Measurements from ENCODE around the gene NDE1.
"Not testable (repeated sequence)": the region's sequence is repeated elsewhere in the genome, so short reads cannot be mapped to it uniquely, and the experiment has no call there.

Gene NDE1

DNA sequence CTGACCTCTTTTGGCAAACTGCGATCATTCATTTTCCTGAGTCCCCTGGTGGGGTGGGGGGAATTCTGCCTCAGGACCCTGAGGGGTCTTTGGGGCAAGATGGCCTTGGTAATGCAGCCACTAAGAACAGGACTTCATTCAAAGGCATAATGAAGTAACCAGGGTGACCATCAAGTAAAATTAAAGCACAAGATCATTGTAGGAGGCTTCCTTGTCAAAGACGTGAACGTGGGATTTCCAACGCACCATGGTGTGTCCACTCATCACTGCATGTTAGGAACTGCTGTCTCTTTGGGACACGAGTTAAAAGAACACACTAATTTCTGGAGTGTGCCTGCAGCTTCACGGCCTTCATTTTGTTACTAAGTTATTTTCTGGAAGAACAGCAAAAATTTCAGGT, 51.3 kb downstream of the NDE1 start:
- DNase-seq (ENCODE audit: low spot score): no peak

- no peak for DNase-seq (ENCODE audit: low spot score)
Observed at GRCh38 chr16:15701975-15702970, 52.2 kb downstream of the NDE1 start.

DNA sequence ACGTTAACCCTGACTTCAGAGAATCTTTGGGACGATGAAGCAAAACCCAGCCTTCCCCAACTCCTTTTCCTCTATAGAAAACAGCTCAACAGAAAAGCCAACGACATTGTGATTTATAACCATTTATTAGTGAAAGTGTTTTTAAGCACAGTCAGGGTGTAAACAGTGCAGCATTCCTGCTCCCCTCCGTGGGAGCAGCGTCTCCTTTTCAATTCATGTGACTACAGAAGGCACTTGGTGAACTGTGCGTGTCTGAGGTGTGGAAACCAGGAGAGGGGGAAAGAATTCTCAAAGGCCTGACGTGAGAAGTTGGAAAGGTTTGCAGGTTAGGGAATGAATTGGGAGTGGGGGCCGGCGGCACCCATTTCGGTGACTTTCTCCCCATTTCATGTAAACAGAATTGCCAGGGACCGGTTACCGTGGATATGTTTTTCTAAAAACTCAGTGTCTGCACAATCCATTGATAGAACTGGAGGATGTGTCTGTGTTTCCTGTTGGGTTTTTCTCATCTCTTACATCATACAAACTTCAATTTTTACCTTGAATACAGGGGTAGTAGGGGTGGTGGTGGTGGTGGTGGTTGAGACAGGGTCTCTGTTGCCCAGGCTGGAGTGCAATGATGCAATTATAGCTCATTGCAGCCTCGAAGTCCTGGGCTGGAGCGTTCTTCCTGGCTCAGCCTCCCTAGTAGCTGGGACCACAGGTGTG, 53.1 kb downstream of the NDE1 start:
- DNase-seq (ENCODE audit: low spot score): no peak

GRCh38 chr16:15704545-15704987, 54.5 kb downstream of the NDE1 start:
- DNase-seq (ENCODE audit: low spot score): peak; percentile 89

- no peak for DNase-seq (ENCODE audit: low spot score)
Observed at GRCh38 chr16:15705064-15705565, 55.1 kb downstream of the NDE1 start.

- no peak for DNase-seq (ENCODE audit: low spot score)
Observed at GRCh38 chr16:15707332-15707731, 57.3 kb downstream of the NDE1 start.

GRCh38 chr16:15708096-15708495, 58.1 kb downstream of the NDE1 start:
- DNase-seq (ENCODE audit: low spot score): no peak

GRCh38 chr16:15708997-15709396, 59.0 kb downstream of the NDE1 start:
- DNase-seq (ENCODE audit: low spot score): no peak

DNA sequence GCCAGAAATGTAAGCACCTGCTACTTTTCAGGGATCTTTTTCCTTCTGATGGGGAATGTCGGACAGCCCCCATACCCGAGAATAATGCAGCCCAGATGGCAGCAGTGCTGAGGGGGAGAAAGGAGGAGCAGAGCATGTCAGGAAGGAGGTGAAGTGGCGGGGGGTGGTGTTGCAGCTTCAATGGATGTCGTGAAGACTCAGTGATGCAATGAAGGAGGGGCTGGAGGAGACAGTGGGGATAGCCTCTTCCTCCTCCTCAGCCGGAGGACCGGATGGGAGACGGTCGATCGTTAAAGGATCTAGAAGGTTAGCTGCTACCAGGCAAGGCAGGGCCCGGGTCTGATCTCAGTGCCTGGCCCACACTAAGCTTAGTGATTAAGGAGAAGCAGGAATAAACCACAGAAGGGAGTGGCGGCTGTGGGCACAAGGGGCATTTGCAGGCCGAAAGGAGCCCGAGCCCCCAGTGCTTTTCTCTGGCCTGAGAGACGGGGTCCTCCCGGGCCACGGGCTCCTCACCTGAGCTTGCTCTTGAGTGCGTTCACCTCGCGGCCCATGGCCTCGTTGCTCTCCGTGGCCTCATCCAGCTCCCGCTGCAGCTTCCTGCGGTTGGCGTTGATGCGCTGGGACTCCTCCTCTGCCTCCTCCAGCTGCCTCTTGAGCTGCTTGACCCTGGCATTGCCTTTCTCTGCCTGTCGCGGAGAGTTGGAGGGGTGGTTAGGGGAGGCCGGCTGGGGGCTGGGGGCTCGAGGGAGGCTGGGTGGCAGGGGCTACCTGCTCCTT, 64.5 kb downstream of the NDE1 start:
- no peak for DNase-seq (ENCODE audit: low spot score)

DNA sequence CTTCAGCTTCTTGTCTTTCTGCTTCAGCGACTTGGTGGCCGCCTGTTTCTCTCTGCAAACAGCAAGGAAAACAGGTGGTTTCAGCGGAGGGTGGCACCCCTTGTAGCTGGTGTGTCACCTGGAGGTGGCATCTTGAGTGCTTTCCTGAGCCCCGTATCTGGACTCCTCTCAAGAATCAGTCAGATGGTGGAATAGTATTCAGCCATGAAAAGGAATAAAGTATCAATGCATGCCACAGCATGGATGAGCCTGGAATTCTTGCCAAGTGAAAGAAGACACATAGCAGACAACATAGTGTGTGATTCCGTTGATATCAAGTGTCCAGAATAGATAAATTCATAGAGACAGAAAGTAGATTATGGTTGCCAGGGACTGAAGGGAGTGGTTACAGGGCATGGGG, 65.2 kb downstream of the NDE1 start:
- no peak for DNase-seq (ENCODE audit: low spot score)

DNA sequence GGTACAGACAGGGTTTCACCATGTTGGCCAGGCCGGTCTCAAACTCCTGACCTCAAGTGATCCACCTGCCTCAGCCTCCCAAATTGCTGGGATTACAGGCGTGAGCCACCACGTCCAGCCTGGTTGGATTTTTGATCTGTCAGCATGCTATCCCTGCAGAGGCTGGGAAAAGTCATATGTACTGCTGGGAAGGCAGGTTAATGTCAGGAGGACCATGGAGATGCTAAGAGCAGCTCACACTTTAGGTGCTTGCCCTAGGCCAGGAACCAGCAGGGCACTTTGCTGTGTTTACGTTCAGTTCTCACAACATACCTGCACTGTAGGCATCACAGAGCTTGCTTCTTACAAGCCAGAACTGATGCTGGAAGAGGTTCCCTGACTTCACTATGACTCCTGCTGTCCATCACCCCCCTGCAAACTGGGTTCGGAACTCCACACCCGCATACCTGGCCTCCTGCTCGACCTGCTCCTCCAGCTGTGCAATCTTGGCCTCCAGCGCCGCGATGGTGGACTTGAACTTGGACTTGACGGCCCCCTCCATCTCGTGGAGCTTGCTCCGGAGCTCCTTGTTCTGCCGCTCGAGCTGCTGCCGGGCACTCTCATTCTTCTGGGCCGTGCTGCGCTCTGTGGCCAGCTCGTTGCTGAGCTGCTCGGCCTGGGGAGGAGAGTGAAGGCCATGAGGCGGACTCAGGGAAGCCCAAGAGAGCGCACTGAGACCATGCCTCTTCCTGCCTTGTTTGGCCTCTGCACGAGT, 66.8 kb downstream of the NDE1 start:
- peak; percentile 2 for DNase-seq (ENCODE audit: low spot score)

DNA sequence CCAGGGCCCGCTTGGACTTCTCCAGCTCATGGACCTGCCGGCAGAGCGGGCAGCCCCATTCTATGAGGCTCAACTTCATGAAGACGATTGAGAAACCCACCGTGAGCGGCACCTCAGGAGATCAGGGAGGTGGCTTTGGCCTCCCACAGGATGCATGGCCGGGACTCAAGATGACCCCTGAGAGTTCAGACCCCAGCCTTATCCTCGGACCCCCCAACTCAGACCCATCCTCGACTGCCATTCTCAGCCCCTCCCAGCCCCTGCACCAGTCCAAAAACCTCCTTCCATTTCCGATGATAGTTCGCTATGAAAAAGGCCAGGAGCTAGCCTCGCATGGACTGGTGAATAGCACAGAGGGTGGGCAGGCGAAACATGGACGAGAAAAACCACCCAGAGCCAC, 71.0 kb downstream of the NDE1 start:
- DNase-seq (ENCODE audit: low spot score): no peak

GRCh38 chr16:15723808-15724207, 73.8 kb downstream of the NDE1 start:
- no peak for DNase-seq (ENCODE audit: low spot score)

DNA sequence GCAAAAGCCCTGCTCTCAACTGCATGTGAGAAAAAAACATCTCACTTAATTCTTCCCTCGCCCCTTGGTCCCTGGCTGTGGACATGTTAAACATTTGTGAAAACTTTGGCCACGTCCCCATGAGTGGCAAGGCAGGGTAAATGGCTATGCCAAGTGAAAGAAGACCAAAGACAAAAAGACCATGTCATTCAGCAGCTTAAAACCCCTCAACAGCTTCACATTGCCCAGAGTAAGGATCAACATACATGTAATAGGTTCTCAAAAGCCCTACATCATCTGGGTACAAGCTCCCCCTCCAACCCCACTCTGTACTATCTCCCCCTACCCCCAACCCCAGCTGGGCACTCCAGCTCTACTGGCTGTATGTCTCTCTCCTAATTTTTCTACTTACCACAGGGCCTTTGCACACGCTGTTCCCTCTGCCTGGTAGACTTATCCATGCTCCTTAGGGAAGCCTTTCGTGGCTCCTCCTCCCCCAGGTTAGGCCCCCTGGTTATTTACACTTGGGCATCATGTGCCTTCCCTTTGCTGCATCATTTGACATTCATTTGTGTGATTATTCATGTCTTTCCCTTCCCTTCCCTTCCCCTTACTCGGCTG, 75.7 kb downstream of the NDE1 start:
- no peak for DNase-seq (ENCODE audit: low spot score)

DNA sequence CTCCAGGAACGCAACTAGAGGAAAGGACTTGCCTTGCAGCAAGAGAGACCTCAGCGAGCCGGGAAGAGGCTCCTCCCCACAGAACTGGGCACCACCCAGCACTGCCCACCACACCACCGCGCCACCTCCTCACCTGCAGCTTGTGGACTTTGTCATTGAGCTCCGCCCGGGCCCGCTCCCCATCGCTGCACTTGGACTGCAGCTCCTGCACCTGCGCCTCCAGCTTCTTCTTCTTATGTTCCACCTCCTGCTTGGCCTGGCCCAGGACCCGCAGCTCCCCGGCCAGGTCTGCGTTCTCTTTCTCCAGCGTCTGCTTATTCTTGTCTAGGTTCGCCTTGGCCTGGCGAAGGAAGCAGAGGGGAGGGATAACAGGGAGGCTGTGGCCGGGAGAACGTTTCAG, 76.7 kb downstream of the NDE1 start:
- DNase-seq (ENCODE audit: low spot score): no peak

GRCh38 chr16:15727697-15728096, 77.7 kb downstream of the NDE1 start:
- DNase-seq (ENCODE audit: low spot score): not testable (repeated sequence)

DNA sequence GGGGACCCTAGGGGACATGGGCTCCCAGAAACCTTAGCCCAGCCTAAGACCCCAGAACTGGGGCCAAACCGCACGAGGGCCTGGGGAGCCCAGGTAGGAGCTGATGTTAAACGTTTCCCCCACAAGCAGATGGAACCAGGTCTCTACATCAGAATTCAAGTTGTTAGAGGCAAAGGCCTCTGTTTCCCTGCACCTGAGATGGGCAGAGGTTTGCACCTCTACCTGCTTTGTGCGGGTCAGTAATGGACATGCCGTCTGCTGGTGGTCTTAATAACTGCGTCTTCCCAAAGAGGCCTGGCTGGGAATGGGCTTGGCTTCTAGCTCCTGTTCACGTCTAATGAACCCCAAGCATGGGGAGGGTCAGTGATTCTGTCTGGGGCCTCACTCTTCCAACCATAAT, 79.1 kb downstream of the NDE1 start:
- DNase-seq (ENCODE audit: low spot score): no peak

- DNase-seq (ENCODE audit: low spot score): no peak
Observed at GRCh38 chr16:15732416-15732815, 82.4 kb downstream of the NDE1 start.

DNA sequence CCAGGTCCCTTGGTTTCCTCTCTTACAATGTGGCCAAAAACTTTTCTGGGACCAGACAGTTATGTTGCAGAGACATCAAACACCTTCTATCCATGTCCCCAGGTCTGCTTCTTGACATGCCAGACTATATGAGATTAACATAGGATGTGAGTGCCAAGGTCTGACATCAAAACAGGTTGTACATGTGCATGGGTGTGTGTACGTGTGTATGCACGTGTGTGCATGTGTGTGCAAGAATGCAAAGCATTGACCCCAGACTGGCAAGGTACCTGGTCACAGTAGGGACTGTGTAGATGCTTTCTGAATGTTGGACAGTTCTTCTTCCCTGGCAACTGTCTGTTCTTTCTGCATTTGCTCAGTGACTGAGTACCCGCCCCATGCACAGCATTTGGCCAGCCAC, 85.6 kb downstream of the NDE1 start:
- DNase-seq (ENCODE audit: low spot score): no peak

DNA sequence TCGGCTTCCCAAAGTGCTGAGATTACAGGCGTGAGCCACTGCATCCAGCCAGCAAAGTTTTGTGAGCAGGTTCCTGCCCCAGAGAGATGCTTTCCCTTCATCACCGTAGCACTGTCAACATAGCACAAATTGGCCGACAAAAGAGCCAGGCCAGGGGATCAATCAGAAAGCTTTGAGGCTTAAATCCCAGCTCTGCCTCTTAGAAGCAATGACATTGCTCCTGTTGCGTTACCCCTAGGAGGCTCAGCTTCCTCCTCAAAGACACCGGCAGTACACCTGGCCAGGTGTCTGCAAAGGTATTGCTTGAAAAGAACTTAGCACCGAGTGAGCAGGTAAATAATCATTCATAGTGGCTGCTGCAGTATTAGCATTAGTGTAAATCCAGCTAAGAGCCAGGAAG, 86.5 kb downstream of the NDE1 start:
- DNase-seq (ENCODE audit: low spot score): no peak

DNA sequence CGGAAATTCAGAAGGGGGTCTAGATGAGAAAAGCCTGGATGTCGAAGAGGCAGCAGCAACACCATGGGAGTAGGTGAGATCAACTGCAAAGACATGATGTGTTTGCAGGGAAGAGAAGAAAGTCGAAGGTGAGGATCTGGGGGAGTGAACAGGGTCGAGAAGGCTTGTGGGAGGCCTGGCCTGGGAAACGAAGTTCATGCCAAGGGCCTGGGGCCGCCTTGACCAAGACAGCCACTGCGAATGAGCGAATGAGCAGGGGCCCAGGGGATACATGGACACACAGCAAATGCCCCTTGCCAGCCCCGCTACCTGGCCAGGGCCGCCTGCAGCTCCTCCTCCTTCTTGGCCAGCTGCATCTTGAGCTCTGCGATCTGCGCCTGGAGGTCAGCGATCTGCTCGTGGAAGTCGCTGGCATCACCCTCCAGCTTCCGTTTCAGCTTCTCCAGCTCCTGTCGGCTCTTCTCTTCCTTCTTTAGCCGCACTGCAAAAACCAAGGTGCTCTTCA, 87.1 kb downstream of the NDE1 start:
- DNase-seq (ENCODE audit: low spot score): no peak

All from iPS-NIHi11 (cell line).